Embryonic facial prominence (tissue), 1 donor: ENCODE data around the gene RAB9A.
"Not testable (repeated sequence)": the region's sequence is repeated elsewhere in the genome, so short reads cannot be mapped to it uniquely, and the experiment has no call there.

ENCODE experiments used
- DNase-seq: peaks from one replicate; pipeline ENCODE4 v3.0.0-alpha.2; 2016; ENCODE audit errors: extremely low spot score

Gene RAB9A

DNA sequence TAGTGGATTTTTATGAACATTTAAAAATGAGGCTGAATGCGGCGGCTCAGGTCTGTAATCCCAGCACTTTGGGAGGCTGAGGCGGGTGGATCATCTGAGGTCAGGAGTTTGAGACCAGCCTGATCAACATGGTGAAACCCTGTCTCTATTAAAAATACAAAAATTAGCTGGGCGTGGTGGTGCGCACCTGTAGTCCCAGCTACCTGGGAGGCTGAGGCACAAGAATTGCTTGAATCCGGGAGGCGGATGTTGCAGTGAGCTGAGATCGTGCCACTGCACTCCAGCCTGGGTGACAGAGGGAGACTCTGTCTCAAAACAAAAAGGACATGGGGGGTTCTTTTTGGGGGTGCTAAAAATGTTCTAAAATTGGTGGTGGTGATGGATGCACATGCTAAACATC, 19.2 kb upstream of the RAB9A start:
- DNase-seq, result not testable (repeated sequence)

DNA sequence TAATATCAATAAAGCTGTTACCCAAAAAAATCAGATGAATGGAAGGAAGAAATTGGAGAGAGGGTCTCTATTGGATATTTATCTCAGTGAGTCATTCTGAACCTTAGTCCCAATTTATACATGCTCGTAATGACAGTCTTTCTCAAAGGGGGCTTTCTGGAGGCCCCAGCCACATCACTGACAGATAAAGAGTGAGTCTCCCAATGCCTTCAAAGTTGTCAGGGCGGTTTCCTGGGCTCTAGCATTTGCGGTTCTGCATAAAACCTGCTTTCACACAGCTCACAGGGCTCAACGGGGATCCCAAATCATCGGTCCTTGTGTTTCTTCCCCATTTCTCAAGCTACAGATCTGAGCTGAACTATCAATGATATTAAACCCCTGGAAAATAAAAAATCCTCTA, 18.7 kb upstream of the RAB9A start:
- no peak for DNase-seq

DNA sequence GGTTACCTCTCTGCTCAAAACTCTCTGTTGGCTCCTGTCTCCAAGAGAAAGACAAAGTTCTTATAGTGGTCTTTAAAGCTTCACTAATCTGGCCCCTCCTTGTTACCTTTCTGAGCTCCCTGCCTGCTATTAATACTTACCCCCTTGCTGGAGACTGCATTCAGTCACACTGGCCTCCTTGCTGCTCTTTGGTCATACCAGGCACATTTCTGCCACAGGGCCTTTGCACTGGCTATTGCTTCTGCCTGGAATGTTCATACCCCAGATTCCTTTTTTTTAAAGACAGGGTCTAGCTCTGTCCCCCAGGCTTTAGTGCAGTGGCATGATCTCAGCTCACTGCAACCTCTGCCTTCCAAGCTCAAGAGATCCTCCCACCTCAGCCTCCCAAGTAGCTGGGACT, 15.9 kb upstream of the RAB9A start:
- no peak for DNase-seq

GRCh38 chrX:13676885-13677284, 12.0 kb upstream of the RAB9A start:
- no peak for DNase-seq

DNA sequence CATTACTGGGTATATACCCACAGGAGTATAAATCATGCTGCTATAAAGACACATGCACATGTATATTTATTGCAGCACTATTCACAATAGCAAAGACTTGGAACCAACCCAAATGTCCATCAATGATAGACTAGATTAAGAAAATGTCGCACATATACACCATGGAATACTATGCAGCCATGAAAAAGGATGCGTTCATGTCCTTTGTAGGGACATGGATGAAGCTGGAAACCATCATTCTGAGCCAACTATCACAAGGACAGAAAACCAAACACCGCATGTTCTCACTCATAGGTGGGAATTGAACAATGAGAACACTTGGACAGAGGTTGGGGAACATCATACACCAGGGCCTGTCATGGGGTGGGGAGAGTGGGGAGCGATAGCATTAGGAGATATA, 9.2 kb upstream of the RAB9A start:
- not testable (repeated sequence) for DNase-seq

DNA sequence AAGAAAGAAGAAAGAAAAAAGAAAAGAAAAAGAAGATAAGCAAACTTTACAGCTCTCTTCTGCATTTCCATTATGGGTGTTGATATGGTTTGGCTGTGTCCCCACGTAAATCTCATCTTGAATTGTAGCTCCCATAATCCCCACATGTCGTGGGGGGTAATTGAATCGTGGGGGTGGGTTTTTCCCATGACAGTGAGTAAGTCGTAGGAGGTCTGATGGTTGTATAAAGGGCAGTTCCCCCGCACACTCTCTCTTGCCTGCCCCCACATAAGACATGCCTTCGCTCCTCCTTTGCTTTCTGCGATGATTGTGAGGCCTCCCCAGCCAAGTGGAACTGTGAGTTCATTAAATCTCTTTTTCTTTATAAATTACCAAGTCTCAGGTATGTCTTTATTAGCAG, 7.3 kb upstream of the RAB9A start:
- no peak for DNase-seq

GRCh38 chrX:13684361-13684760, 4.6 kb upstream of the RAB9A start:
- DNase-seq, result no peak

DNA sequence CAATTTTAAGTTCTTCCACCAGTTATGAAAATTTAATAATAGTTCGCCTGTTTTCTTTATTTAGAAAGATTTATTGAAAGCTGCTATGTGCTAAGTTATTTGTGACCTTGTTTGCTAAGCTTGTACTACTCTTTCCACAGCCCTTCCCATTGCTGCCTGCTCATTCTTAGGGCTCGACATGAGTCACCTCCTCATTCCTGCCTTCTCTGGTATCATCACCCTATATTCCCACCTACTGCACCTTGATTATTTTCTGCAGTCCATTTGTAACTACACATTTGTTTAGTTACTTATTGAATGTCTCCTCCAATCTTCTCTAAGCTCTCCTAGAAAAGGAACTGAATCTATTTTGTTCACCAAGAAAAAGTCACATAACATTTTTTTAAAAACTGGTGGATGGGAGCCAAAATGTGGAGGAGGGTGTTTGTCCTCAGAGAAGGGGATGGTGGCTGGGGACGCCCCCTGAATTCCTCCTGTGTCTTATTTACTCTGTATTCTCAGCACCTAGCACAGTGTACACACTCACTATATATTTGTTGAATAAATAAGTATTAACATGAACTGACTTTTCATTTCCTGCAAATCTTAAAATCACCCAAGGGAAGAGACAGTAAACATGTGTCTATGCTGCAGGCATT, 3.7 kb upstream of the RAB9A start:
- no peak for DNase-seq

GRCh38 chrX:13687203-13687602, 1.7 kb upstream of the RAB9A start:
- DNase-seq, result no peak

DNA sequence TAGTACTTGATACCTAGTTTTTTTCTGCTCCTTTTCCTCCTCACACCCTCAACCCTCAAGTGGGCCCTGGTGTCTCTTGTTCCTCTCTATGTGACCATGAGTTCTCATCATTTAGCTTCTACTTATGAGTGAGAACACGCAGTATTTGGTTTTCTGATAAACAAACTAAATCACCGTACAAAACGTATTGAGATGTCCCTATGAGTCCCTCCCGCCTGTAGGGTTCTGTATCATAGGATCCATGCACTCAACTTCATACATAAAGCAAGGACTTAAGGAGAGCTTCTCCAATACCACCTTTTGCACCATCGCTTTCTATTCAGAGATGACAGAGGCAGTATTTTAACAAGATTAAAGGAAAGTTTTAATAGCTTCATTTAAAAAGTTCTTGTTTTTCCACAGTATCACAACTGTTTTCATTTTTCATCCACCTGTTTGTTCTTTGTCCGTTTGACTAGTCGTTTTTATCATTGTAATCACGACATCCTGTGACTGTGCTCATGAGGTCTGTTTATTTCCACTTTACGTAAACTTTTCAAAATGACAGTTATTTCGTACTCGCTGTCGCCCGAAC, 457 bp upstream of the RAB9A start:
- DNase-seq, result no peak

- no peak for DNase-seq
Observed at GRCh38 chrX:13689741-13690211, 848 bp downstream of the RAB9A start.

DNA sequence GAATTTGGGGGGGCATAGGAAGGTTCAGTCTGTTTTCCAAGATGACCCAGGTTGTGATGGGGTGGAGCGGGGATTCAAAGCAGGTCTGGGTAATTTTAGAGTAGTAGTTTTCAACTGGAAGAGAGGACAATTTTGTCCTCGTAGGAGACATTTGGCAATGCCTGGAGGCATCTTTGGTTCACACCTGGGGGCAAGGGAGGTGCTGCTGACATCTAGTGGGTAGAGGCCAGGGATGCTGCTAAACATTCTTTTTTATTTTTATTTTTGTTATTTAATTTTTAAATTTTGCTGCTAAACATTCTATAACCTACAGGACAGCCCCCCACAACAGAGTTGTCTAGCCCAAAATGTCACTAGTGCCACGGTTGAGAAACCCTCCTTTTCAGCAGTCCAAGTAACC, 1.9 kb downstream of the RAB9A start:
- DNase-seq, result no peak

- no peak for DNase-seq
Observed at GRCh38 chrX:13691841-13692371, 3.0 kb downstream of the RAB9A start.

GRCh38 chrX:13692771-13693231, 3.9 kb downstream of the RAB9A start:
- DNase-seq, result no peak

- no peak for DNase-seq
Observed at GRCh38 chrX:13693341-13693961, 4.5 kb downstream of the RAB9A start.

GRCh38 chrX:13694359-13694758, 5.4 kb downstream of the RAB9A start:
- no peak for DNase-seq

DNA sequence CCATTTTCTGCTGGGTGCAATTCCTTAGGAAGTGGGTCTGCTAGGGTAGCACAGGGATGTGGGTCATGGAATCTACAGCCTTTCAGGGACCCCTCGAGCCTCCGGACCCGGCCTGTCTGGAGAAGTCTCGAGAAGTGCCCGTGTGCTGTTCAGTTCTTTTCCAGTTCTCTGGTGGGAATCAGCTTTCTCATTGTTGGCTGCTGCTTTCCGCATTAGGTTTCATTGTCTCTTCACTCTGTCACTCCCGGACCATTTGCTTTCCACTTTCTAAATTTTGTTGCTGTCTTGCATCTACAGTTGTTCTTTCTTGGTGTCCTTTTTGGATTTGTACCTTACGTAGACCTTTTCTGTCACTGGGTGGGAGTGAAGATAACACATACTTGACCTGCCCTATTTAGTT, 6.1 kb downstream of the RAB9A start:
- DNase-seq, result no peak

GRCh38 chrX:13695601-13696115, 6.7 kb downstream of the RAB9A start:
- DNase-seq, result no peak

DNA sequence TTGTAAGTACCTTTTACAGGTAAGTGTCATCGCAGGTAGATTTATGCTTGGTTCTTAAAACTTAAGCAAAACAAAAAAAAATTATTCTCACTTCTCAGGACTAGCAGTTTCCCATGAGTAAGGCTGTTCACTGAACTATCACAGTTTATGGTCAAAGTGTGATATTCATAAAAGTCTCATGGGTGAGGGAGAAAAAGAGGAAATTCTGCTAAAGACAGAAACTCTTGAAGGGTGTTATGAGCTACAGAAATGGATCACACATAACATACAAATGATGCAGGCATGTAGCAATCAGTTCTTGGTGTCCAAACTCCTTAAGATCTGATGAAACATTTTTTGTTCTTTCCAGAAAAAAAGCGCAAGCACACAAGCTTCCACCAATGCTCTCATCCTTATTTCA, 8.5 kb downstream of the RAB9A start:
- no peak for DNase-seq

DNA sequence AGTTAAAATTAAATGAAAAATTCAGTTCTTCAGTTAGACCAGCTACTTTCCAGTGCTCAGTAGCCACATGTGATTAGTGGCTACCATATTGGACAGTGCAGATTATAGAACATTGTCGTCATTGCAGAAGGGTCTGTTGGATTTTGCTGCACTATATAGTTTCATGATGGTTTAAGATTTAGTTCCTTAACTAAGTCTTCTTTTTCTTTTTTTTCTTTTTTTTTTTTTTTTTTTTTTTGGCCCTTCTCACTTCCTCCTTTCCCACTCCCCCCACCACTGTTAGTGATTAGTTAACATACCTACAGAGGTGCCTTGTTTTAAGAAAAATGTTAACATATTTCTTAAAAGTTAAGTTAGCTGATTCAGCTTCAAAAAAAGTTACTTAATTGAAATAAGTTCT, 9.0 kb downstream of the RAB9A start:
- no peak for DNase-seq

GRCh38 chrX:13698432-13698831, 9.5 kb downstream of the RAB9A start:
- DNase-seq, result no peak

DNA sequence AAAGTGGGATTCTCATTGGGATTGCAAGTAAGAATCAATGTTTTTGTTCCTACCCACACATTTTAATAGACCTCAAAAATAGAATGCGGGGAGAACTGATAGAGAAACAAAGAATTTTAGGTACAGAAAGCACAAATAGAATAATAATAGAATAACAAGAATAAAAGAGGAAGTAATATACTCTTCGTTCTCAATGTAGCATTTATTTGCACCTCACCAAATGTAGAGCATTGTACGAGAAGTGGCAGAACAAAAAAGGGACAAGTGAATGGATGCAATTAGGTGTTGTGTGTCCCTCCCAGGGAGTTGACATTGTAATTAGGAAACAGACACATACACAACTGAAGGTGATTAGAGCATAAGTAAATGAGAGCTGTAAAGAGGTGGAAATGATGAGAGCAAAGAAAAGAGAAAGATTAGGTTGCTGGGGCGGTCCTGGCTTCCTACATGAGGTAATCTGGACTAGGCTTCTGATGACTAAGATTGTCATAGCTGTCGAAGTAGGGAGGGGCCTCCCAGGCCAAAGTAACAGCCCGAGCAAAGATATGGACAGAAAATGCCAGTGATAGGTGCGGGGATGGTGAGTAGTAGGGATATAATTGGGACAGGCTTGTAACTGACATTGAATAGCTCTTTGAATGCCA, 10.4 kb downstream of the RAB9A start:
- no peak for DNase-seq
